Suprapubic skin (tissue), 4 donors: ENCODE results near the gene DNASE2B. TPM values are rescaled to one million over a fixed set of nuclear protein-coding genes. Genes with fewer than 3 reads are reported as not detected.

Experiments used
- DNase-seq, 2 donors: peaks; one replicate each; pipeline ENCODE4 v3.0.0-alpha.2; 2019; ENCODE audit warnings: low spot score in 2 of 2
- H3K27ac ChIP-seq: fragments of 200-600 bp; sonication (generic); one replicate; pipeline ENCODE4 v1.5.1; 2019
- H3K27me3 ChIP-seq: fragments of 200-600 bp; sonication (generic); one replicate; pipeline ENCODE4 v1.5.1; 2019
- H3K36me3 ChIP-seq: fragments of 200-600 bp; sonication (generic); one replicate; pipeline ENCODE4 v1.5.1; 2019
- H3K4me1 ChIP-seq: fragments of 200-600 bp; sonication (generic); one replicate; pipeline ENCODE4 v1.5.1; 2019
- H3K4me3 ChIP-seq: fragments of 200-600 bp; sonication (generic); one replicate; pipeline ENCODE4 v1.5.1; 2019; ENCODE audit warnings: mild to moderate bottlenecking
- H3K9me3 ChIP-seq: fragments of 200-600 bp; sonication (generic); one replicate; pipeline ENCODE4 v1.5.1; 2019
- EP300 ChIP-seq: sonication (generic); formaldehyde crosslinking; IDR thresholded peaks from one replicate; pipeline ENCODE4 v1.6.1; 2017; ENCODE audit warnings: antibody characterized with exemption
- POLR2A ChIP-seq, 2 donors: fragments of 450-650 bp; IDR thresholded peaks; one replicate each; pipeline ENCODE4 v1.6.1; 2017; ENCODE audit warnings: antibody characterized with exemption in 2 of 2, mild to moderate bottlenecking in 2 of 2, moderate library complexity in 2 of 2
- POLR2AphosphoS5 ChIP-seq, 3 donors: sonication (generic); formaldehyde crosslinking; IDR thresholded peaks; one replicate each; pipeline ENCODE4 v1.6.1; 2017; ENCODE audit warnings: antibody characterized with exemption in 3 of 3
- WGBS: methylation state at CpG from one replicate; pipeline ENCODE4 v1.1.5; 2018; 5-methylcytosine and 5-hydroxymethylcytosine counted together
- total RNA-seq, 4 donors: library from RNA; depleted of rRNA; stranded (reverse); fragments of >200 nt; gene quantifications; one replicate each; pipeline ENCODE4 v1.1.0, GENCODE V29; 2016
- TF ChIP-seq, protein P1 (sequence below), 2 donors: fragments of 200-600 bp in 1 of 2; fragments of 450-650 bp in 1 of 2; sonication (generic) in 1 of 2; IDR thresholded peaks; one replicate each; pipeline ENCODE4 v1.5.1; 2016 to 2019; ENCODE audit warnings: antibody characterized with exemption in 2 of 2, mild to moderate bottlenecking in 1 of 2, moderate library complexity in 1 of 2

The DNASE2B gene
- total RNA-seq, 4 donors from 2014 or later: 1.2 TPM; not detected in 3

GRCh38 chr1:84450910-84451309, 52.6 kb downstream of the DNASE2B start:
- no peaks in the 10 kb centered on the region for H3K4me1 ChIP-seq
- TF ChIP-seq POLR2AphosphoS5 (IDR thresholded peaks at IDR 0.05) (no peak), POLR2A (IDR thresholded peaks at IDR 0.05) (no peak), EP300 (no peak)
- TF ChIP-seq, protein P1, sequence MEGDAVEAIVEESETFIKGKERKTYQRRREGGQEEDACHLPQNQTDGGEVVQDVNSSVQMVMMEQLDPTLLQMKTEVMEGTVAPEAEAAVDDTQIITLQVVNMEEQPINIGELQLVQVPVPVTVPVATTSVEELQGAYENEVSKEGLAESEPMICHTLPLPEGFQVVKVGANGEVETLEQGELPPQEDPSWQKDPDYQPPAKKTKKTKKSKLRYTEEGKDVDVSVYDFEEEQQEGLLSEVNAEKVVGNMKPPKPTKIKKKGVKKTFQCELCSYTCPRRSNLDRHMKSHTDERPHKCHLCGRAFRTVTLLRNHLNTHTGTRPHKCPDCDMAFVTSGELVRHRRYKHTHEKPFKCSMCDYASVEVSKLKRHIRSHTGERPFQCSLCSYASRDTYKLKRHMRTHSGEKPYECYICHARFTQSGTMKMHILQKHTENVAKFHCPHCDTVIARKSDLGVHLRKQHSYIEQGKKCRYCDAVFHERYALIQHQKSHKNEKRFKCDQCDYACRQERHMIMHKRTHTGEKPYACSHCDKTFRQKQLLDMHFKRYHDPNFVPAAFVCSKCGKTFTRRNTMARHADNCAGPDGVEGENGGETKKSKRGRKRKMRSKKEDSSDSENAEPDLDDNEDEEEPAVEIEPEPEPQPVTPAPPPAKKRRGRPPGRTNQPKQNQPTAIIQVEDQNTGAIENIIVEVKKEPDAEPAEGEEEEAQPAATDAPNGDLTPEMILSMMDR (IDR thresholded peaks at IDR 0.05): no peak
- WGBS: 70% methylated on average over 2 of the region's 2 CpGs

DNA sequence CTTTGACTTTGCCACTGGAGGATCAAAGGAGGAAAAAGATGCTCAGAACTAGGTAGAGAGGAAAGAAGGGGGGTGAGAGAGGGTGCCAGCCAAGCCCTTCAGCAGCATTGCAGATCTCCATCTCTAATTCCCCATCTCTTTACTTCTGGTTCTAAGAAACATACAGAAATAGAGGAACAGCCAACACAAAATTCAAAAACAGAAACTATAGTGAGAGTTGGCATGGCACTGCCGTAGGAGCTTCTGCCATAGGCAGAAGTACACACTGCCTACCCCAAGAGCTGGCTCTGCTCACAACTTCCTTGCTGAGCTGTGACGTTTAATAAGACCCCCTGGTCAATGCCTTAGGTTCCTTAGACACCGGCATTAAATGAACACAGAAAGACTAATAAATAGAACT, 54.2 kb downstream of the DNASE2B start:
- H3K4me1 ChIP-seq: no peaks in the 10 kb centered on the region
- no peaks in the 10 kb centered on the region for H3K9me3 ChIP-seq
- H3K27ac ChIP-seq: no peak overlapping the region
- DNase-seq: no peak
- TF ChIP-seq POLR2A (IDR thresholded peaks at IDR 0.05) (no peak), POLR2AphosphoS5 (IDR thresholded peaks at IDR 0.05) (no peak), EP300 (no peak)
- TF ChIP-seq, protein P1 (IDR thresholded peaks at IDR 0.05): no peak
- no peaks in the 10 kb centered on the region for H3K36me3 ChIP-seq
- no peak overlapping the region for H3K4me3 ChIP-seq
- peaks cover 12% of the 10 kb centered on the region for H3K27me3 ChIP-seq
- 55% methylated on average over 3 of the region's 3 CpGs for WGBS

More at GRCh38 chr1:84450910-84451309, 52.6 kb downstream of the DNASE2B start:
- H3K36me3 ChIP-seq: no peaks in the 10 kb centered on the region
- H3K27ac ChIP-seq: no peak overlapping the region
- H3K27me3 ChIP-seq: peaks cover 12% of the 10 kb centered on the region
- no peak for DNase-seq
- H3K9me3 ChIP-seq: no peaks in the 10 kb centered on the region
- H3K4me3 ChIP-seq: no peak overlapping the region

- H3K27me3 ChIP-seq: peaks cover 36% of the 10 kb centered on the region
- no peak overlapping the region for H3K4me3 ChIP-seq
- DNase-seq: no peak
- TF ChIP-seq POLR2AphosphoS5 (IDR thresholded peaks at IDR 0.05) (no peak), EP300 (no peak), POLR2A (IDR thresholded peaks at IDR 0.05) (no peak)
- TF ChIP-seq, protein P1 (IDR thresholded peaks at IDR 0.05): no peak
- no peak overlapping the region for H3K27ac ChIP-seq
- H3K4me1 ChIP-seq: no peaks in the 10 kb centered on the region
- no peaks in the 10 kb centered on the region for H3K36me3 ChIP-seq
- WGBS: 67% methylated on average over 1 of the region's 1 CpG
- H3K9me3 ChIP-seq: no peaks in the 10 kb centered on the region
Measured at GRCh38 chr1:84462118-84462517, 63.8 kb downstream of the DNASE2B start.

Other genes with a start within 250 kb of the DNASE2B start
- 1 to 10 TPM in 3 of 4 donors, under 1 TPM in 1; 0.89 to 2.9 (median 1.5) TPM for gene SAMD13, start 96.8 kb upstream of the DNASE2B start, total RNA-seq
- 10 to 100 TPM; 26.0 to 42.2 (median 39.1) TPM for gene RPF1, start 80.8 kb downstream of the DNASE2B start, total RNA-seq
- gene SPATA1, start 107.9 kb downstream of the DNASE2B start, total RNA-seq: 1 to 10 TPM in 1 of 4 donors, not detected in 3; 1.7 TPM
- gene GNG5, start 108.1 kb downstream of the DNASE2B start, total RNA-seq: 100 to 1,000 TPM in 1 of 4 donors, 10 to 100 TPM in 3; 81.0 to 113 (median 88.2) TPM
- gene CTBS, start 176.0 kb downstream of the DNASE2B start, total RNA-seq: 10 to 100 TPM; 13.4 to 17.9 (median 15.3) TPM